ENCODE data around the gene SSR1. TPM values are rescaled to one million over a fixed set of nuclear protein-coding genes. Genes with fewer than 3 reads are reported as not detected.

SSR1 gene
- total RNA-seq = 90.4 and 148 TPM in 2 replicates

GRCh38 chr6:7312616-7313504, at the start of gene SSR1:
Gene SSR1 (minus strand): TSS chr6:7313199. CDS start chr6:7313120, 79 bp downstream.

Other genes with a start within 250 kb of the SSR1 start
- 19.6 and 19.9 TPM in 2 replicates for gene RREB1, start 205.2 kb downstream of the SSR1 start, total RNA-seq
- under 0.01 and 0.11 TPM in 2 replicates for gene CAGE1, start 76.5 kb upstream of the SSR1 start, total RNA-seq
- 18.2 and 20.3 TPM in 2 replicates for gene RIOK1, start 76.6 kb upstream of the SSR1 start, total RNA-seq
- gene DSP, start 228.5 kb upstream of the SSR1 start, total RNA-seq = 0.25 and 0.33 TPM in 2 replicates